Erythroblast (primary cell): Measurements from ENCODE around the gene ZNF563.

Experiments used
- GATA1 ChIP-seq: IDR thresholded peaks from 2 replicates; pipeline ENCODE4 v1.6.1; 2011; ENCODE audit warnings: low read depth, mild to moderate bottlenecking, control low read depth, low read length, moderate library complexity
- POLR2A ChIP-seq: IDR thresholded peaks from 2 replicates; pipeline ENCODE4 v1.6.1; 2011; ENCODE audit warnings: mild to moderate bottlenecking, low read length

DNA sequence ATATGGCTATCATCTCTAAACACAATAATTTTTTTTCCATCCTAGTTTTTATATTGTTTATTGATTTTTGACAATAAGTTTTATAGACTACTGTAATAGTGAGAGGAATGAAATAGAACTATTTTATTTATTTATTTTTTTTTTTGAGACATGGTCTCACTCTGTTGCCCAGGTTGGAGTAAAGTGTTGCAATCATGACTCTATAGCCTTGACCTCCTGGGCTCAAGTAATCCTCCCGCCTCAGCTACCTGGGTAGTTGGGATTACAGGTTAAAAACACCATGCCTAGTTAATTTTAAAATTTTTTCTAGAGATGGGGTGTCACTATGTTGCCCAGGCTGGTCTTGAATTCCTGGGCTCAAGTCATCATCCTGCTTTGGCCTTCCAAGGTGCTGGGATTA, 40.6 kb upstream of the ZNF563 start:
- TF ChIP-seq POLR2A = no peak
- TF ChIP-seq GATA1 = no peak
